ENCODE results near the gene UGT1A3.

Gene UGT1A3

GRCh38 chr2:233803292-233803911 lies 74.6 kb downstream of the UGT1A3 start:
- no peak overlapping the region for H3K9ac ChIP-seq (ENCODE audit: low read length)
- TF ChIP-seq EZH2phosphoT487 (conservative IDR thresholded peaks at IDR 0.05; ENCODE audit: low read length) (no peak), CTCF (IDR thresholded peaks at IDR 0.05; ENCODE audit: insufficient read depth, low read length, poor library complexity, severe bottlenecking) (no peak)
- H3K9me3 ChIP-seq (ENCODE audit: insufficient read depth, low read length), result no peaks in the 10 kb centered on the region
- no peak overlapping the region for H3K4me3 ChIP-seq (ENCODE audit: insufficient read depth, low read length, poor library complexity, severe bottlenecking)
- H2AFZ ChIP-seq (ENCODE audit: low read depth, low read length, severe bottlenecking), result no peak overlapping the region
- H3K9me2 ChIP-seq (replicated peaks; ENCODE audit: insufficient read depth, low read length), result no peaks in the 10 kb centered on the region
- H3K36me3 ChIP-seq (ENCODE audit: low read length), result no peaks in the 10 kb centered on the region
- H3F3A ChIP-seq (ENCODE audit: insufficient read depth), result no peaks in the 10 kb centered on the region
- no peak overlapping the region for H3K27ac ChIP-seq (ENCODE audit: low read depth, low read length)
- H4K20me1 ChIP-seq (ENCODE audit: low read depth, low read length), result no peaks in the 10 kb centered on the region
- H3K27me3 ChIP-seq (ENCODE audit: low read length), result no peaks in the 10 kb centered on the region
- no peak overlapping the region for H3K4me2 ChIP-seq (ENCODE audit: low read depth, low read length, poor library complexity, severe bottlenecking)
- H3K79me2 ChIP-seq (ENCODE audit: insufficient read depth, low read length), result no peaks in the 10 kb centered on the region

GRCh38 chr2:233803994-233804393 lies 75.2 kb downstream of the UGT1A3 start:
- Histone ChIP-seq H3K27ac (ENCODE audit: low read depth, low read length) (no peak overlapping the region), H3K9me3 (ENCODE audit: insufficient read depth, low read length) (no peaks in the 10 kb centered on the region), H3K4me2 (ENCODE audit: low read depth, low read length, poor library complexity, severe bottlenecking) (no peak overlapping the region), H3K36me3 (ENCODE audit: low read length) (no peaks in the 10 kb centered on the region), H3K9ac (ENCODE audit: low read length) (no peak overlapping the region), H3F3A (ENCODE audit: insufficient read depth) (no peaks in the 10 kb centered on the region), H3K9me2 (replicated peaks; ENCODE audit: insufficient read depth, low read length) (no peaks in the 10 kb centered on the region), H3K27me3 (ENCODE audit: low read length) (no peaks in the 10 kb centered on the region), H4K20me1 (ENCODE audit: low read depth, low read length) (no peaks in the 10 kb centered on the region), H3K79me2 (ENCODE audit: insufficient read depth, low read length) (no peaks in the 10 kb centered on the region), H2AFZ (ENCODE audit: low read depth, low read length, severe bottlenecking) (no peak overlapping the region), H3K4me3 (ENCODE audit: insufficient read depth, low read length, poor library complexity, severe bottlenecking) (no peak overlapping the region)
- no peak for TF ChIP-seq CTCF (IDR thresholded peaks at IDR 0.05; ENCODE audit: insufficient read depth, low read length, poor library complexity, severe bottlenecking)
- TF ChIP-seq EZH2phosphoT487 (conservative IDR thresholded peaks at IDR 0.05; ENCODE audit: low read length), result no peak

- Histone ChIP-seq H3K4me3 (ENCODE audit: insufficient read depth, low read length, poor library complexity, severe bottlenecking) (no peak overlapping the region), H3K9me2 (replicated peaks; ENCODE audit: insufficient read depth, low read length) (no peaks in the 10 kb centered on the region), H3K27ac (ENCODE audit: low read depth, low read length) (no peak overlapping the region), H4K20me1 (ENCODE audit: low read depth, low read length) (no peaks in the 10 kb centered on the region), H3K79me2 (ENCODE audit: insufficient read depth, low read length) (no peaks in the 10 kb centered on the region), H3K9me3 (ENCODE audit: insufficient read depth, low read length) (no peaks in the 10 kb centered on the region), H2AFZ (ENCODE audit: low read depth, low read length, severe bottlenecking) (no peak overlapping the region), H3K36me3 (ENCODE audit: low read length) (no peaks in the 10 kb centered on the region), H3K27me3 (ENCODE audit: low read length) (no peaks in the 10 kb centered on the region), H3F3A (ENCODE audit: insufficient read depth) (no peaks in the 10 kb centered on the region), H3K9ac (ENCODE audit: low read length) (no peak overlapping the region), H3K4me2 (ENCODE audit: low read depth, low read length, poor library complexity, severe bottlenecking) (no peak overlapping the region)
- no peak for TF ChIP-seq CTCF (IDR thresholded peaks at IDR 0.05; ENCODE audit: insufficient read depth, low read length, poor library complexity, severe bottlenecking)
- TF ChIP-seq EZH2phosphoT487 (conservative IDR thresholded peaks at IDR 0.05; ENCODE audit: low read length), result no peak
These were observed 78.5 kb downstream of the UGT1A3 start for GRCh38 chr2:233807215-233807865.
